HFFc6 (cell line): Measurements from ENCODE around the gene CEACAM16. TPM values are rescaled to one million over a fixed set of nuclear protein-coding genes. Genes with fewer than 3 reads are reported as not detected.
A peak's percentile ranks its signal among the peaks of the same experiment; 100 is the strongest.
"Not testable (repeated sequence)": the region's sequence is repeated elsewhere in the genome, so short reads cannot be mapped to it uniquely, and the experiment has no call there.

Experiments used
- DNase-seq: peaks from one replicate; pipeline ENCODE4 v3.0.0-alpha.2; 2018
- H3K27ac Mint-ChIP-seq: 2 replicates; pipeline ENCODE4 v1.8.0; 2020; ENCODE audit warnings: mild to moderate bottlenecking, mixed read lengths
- H3K27me3 Mint-ChIP-seq: 2 replicates; pipeline ENCODE4 v1.8.0; 2021; ENCODE audit warnings: mild to moderate bottlenecking, moderate library complexity, mixed read lengths; ENCODE audit not compliant: insufficient read depth
- H3K36me3 Mint-ChIP-seq: 2 replicates; pipeline ENCODE4 v1.8.0; 2021; ENCODE audit warnings: low read depth, mixed read lengths
- H3K4me1 Mint-ChIP-seq: 2 replicates; pipeline ENCODE4 v1.8.0; 2020; ENCODE audit warnings: low read depth, mixed read lengths
- H3K4me3 Mint-ChIP-seq: 2 replicates; pipeline ENCODE4 v1.8.0; 2020; ENCODE audit warnings: mild to moderate bottlenecking, moderate library complexity, mixed read lengths
- H3K9me3 Mint-ChIP-seq: 2 replicates; pipeline ENCODE4 v1.8.0; 2020; ENCODE audit warnings: mild to moderate bottlenecking, mixed read lengths
- CTCF ChIP-seq: fragments of 200-600 bp; sonication (generic); IDR thresholded peaks from 2 replicates; pipeline ENCODE4 v1.5.0; 2021; ENCODE audit warnings: antibody characterized with exemption, mild to moderate bottlenecking
- total RNA-seq, 6 experiments: library from RNA; stranded (reverse); fragmentation: NEBNext Ultra II Directional; extraction: Animal tissue kit (Norgen Biotek cat#: 25700); gene quantifications; 2 replicates in 1 of 6; 3 replicates in 5 of 6; pipeline ENCODE4 v1.2.3, GENCODE V29; 2021

The CEACAM16 gene
- total RNA-seq, 6 experiments from 2014 or later, result not detected

DNA sequence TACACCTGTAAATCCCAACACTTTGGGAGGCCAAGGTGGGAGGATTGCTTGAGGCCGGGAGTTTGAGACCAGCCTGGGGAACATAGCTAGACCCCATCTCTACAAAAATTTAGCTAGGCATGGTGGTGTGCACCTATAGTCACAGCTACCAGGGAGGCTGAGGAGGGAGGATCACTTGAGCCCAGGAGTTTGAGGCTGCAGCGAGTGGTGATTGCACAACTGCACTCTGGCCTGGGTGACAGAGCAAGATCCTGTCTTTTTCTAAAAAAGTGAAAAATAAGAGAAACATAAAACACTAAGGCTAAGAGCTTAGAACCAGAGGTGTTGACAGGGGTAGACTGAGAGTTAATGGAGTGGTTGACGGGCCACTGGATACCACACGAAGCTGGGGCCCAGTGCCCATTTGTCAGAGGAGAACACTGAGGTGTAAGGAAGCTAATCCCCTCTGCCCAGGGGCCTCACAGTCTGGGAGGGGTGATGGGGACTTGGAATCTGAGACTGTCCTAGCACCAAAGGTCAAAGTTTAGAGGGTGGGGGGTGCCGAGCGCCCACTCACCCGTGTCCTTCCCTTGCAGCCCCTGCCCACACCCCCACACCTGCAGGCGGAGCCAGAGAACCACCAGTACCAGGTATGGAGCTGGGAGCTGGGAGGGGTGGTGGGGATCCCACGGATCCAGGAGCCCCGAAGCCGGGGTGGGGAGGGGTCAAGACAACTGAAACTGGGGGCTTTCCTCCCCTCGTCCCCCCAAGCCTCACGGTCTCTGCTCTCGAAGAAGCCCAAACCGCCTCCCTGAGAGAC lies 16.8 kb upstream of the CEACAM16 start:
- H3K4me3 Mint-ChIP-seq, result no peak overlapping the region
- peaks cover 4% of the 10 kb centered on the region; the same call in 1 of the 2 replicates for H3K9me3 Mint-ChIP-seq
- no peaks in the 10 kb centered on the region for H3K36me3 Mint-ChIP-seq
- no peak for TF ChIP-seq CTCF
- peaks cover 4% of the 10 kb centered on the region; the same call in 1 of the 2 replicates for H3K27me3 Mint-ChIP-seq
- H3K27ac Mint-ChIP-seq, result no peak overlapping the region
- peaks cover 38% of the 10 kb centered on the region for H3K4me1 Mint-ChIP-seq
- DNase-seq, result no peak

DNA sequence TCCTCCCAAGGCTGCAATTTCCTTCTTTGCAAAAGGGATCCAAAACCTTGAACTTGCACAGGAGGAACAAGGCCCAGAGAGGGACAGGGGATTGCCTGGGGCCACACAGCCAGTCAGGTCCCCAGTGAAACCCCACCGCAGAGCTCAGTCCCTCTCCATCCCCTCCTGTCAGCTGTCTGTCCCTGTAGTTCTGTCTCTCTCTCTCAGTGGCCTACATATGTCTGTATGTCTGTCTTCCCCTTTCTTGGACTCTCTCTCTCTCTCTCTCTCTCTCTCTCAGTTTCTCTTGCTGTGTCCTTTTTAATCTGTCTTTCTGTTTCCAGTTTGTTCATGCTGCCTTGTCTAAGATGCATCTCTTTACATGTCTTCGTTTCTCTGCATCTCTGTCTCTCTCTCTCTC lies 16.1 kb upstream of the CEACAM16 start:
- Mint-ChIP-seq H3K36me3 (no peaks in the 10 kb centered on the region), H3K9me3 (peaks cover 4% of the 10 kb centered on the region; the same call in 1 of the 2 replicates), H3K4me3 (no peak overlapping the region), H3K27me3 (peaks cover 4% of the 10 kb centered on the region; the same call in 1 of the 2 replicates), H3K27ac (no peak overlapping the region; the same call in 1 of the 2 replicates), H3K4me1 (peaks cover 32% of the 10 kb centered on the region)
- no peak for DNase-seq
- no peak for TF ChIP-seq CTCF

- Mint-ChIP-seq H3K27ac (no peak overlapping the region; the same call in 1 of the 2 replicates), H3K36me3 (no peaks in the 10 kb centered on the region), H3K9me3 (peaks cover 4% of the 10 kb centered on the region; the same call in 1 of the 2 replicates), H3K27me3 (peaks cover 4% of the 10 kb centered on the region; the same call in 1 of the 2 replicates), H3K4me1 (peaks cover 32% of the 10 kb centered on the region), H3K4me3 (no peak overlapping the region)
- no peak for TF ChIP-seq CTCF
- DNase-seq, result no peak
Measured at GRCh38 chr19:44683434-44684210, 15.3 kb upstream of the CEACAM16 start.

GRCh38 chr19:44684396-44684795 lies 14.6 kb upstream of the CEACAM16 start:
- not testable (repeated sequence) for H3K4me3 Mint-ChIP-seq, H3K27me3 Mint-ChIP-seq, H3K36me3 Mint-ChIP-seq, H3K9me3 Mint-ChIP-seq, DNase-seq
- Mint-ChIP-seq H3K4me1 (peaks cover 39% of the 10 kb centered on the region), H3K27ac (peak overlapping the region; percentile 81)

- no peaks in the 10 kb centered on the region for H3K36me3 Mint-ChIP-seq
- peak; percentile 96 for DNase-seq
- H3K4me3 Mint-ChIP-seq, result peak overlapping the region; percentile 53
- H3K27ac Mint-ChIP-seq, result peak overlapping the region; percentile 81
- peaks cover 40% of the 10 kb centered on the region for H3K4me1 Mint-ChIP-seq
- peaks cover 4% of the 10 kb centered on the region; the same call in 1 of the 2 replicates for H3K27me3 Mint-ChIP-seq
- peaks cover 4% of the 10 kb centered on the region; the same call in 1 of the 2 replicates for H3K9me3 Mint-ChIP-seq
- TF ChIP-seq CTCF, result no peak
Measured at GRCh38 chr19:44684892-44685863, 13.8 kb upstream of the CEACAM16 start.
